K562 (cell line): ENCODE results near the gene RCE1. TPM values are rescaled to one million over a fixed set of nuclear protein-coding genes. Genes with fewer than 3 reads are reported as not detected.

ENCODE experiments used
- ATF7 ChIP-seq: fragments of 450-650 bp; IDR thresholded peaks from 2 replicates; pipeline ENCODE4 v1.7.1; 2014; ENCODE audit warnings: mild to moderate bottlenecking, moderate library complexity
- CBX3 ChIP-seq, 2 experiments: IDR thresholded peaks; 1 replicate in 1 of 2; 2 replicates in 1 of 2; pipeline ENCODE4 v1.6.1; 2012; ENCODE audit warnings: inconsistent platforms in 2 of 2, low read length in 2 of 2, borderline replicate concordance in 1 of 2, control low read depth in 1 of 2
- EGR1 ChIP-seq: fragments of 450-650 bp; conservative IDR thresholded peaks from 2 replicates; pipeline ENCODE4 v1.6.1; 2017; ENCODE audit warnings: mild to moderate bottlenecking
- ELF2 ChIP-seq: fragments of 250-450 bp; sonication (Bioruptor Pico); IDR thresholded peaks from 2 replicates; pipeline ENCODE4 v1.5.0; 2021; ENCODE audit warnings: mild to moderate bottlenecking
- KDM4B ChIP-seq, 2 experiments: fragments of 450-650 bp in 1 of 2; sonication (generic) in 1 of 2; IDR thresholded peaks; 2 replicates each; pipeline ENCODE4 v1.6.1; 2016 to 2017; ENCODE audit warnings: borderline replicate concordance in 2 of 2, antibody characterized with exemption in 1 of 2, low read depth in 1 of 2, mild to moderate bottlenecking in 1 of 2
- NONO ChIP-seq, 2 experiments: fragments of 200-400 bp in 1 of 2; fragments of 450-650 bp in 1 of 2; formaldehyde crosslinking in 1 of 2; IDR thresholded peaks; 2 replicates each; pipeline ENCODE4 v1.6.1; 2017; ENCODE audit warnings: low read depth in 2 of 2, mild to moderate bottlenecking in 2 of 2, moderate library complexity in 2 of 2, low read length in 1 of 2
- POLR2H ChIP-seq: IDR thresholded peaks from 2 replicates; pipeline ENCODE4 v1.6.1; 2016; ENCODE audit warnings: missing genetic modification characterization, low read depth, mild to moderate bottlenecking, control low read depth, missing compliant biosample characterization, moderate library complexity
- RBFOX2 ChIP-seq: fragments of 200-400 bp; formaldehyde crosslinking; IDR thresholded peaks from 2 replicates; pipeline ENCODE4 v1.6.1; 2017; ENCODE audit warnings: low read depth, mild to moderate bottlenecking, low read length, moderate library complexity
- SMAD4 ChIP-seq: fragments of 250-450 bp; sonication (Bioruptor Pico); conservative IDR thresholded peaks from 2 replicates; pipeline ENCODE4 v1.8.0; 2021; ENCODE audit warnings: inconsistent platforms, mild to moderate bottlenecking, moderate library complexity
- TCF15 ChIP-seq: fragments of 250-450 bp; sonication (Bioruptor Pico); IDR thresholded peaks from 2 replicates; pipeline ENCODE4 v1.8.0; 2022; ENCODE audit warnings: moderate library complexity, mild to moderate bottlenecking, inconsistent platforms
- XRCC5 ChIP-seq: fragments of 200-400 bp; formaldehyde crosslinking; IDR thresholded peaks from 2 replicates; pipeline ENCODE4 v1.6.1; 2017; ENCODE audit warnings: low read depth, mild to moderate bottlenecking, low read length
- ZBED1 ChIP-seq: IDR thresholded peaks from 2 replicates; pipeline ENCODE4 v1.6.1; 2014
- polyA plus RNA-seq, 8 experiments: library from polyadenylated mRNA; depleted of rRNA in 4 of 8; stranded (reverse) in 5 of 8; unstranded in 3 of 8; fragments of >200 nt; fragmentation: Nextera tagmentation in 2 of 8; fragmentation: Illumina TruSeq in 1 of 8; extraction: Ambion mirVana in 2 of 8; extraction: Trizol in 1 of 8; gene quantifications; 2 replicates each; pipeline versions ENCODE4 v1.2.1 to v1.2.3, GENCODE V29; 2011 to 2014; ENCODE audit warnings: inconsistent platforms in 1 of 8, missing spikeins in 1 of 8
- total RNA-seq, 7 experiments: library from RNA; depleted of rRNA in 6 of 7; stranded (reverse); fragments of >200 nt in 6 of 7; fragmentation: Illumina TruSeq in 2 of 7; extraction: Trizol in 2 of 7; gene quantifications; 2 replicates each; pipeline versions ENCODE4 v1.2.1 to v1.2.3, GENCODE V29; 2011 to 2021; ENCODE audit warnings: low replicate concordance in 1 of 7
- TF ChIP-seq, protein P1 (sequence below), 2 experiments: fragments of 450-650 bp; formaldehyde crosslinking in 1 of 2; IDR thresholded peaks; 2 replicates each; pipeline versions ENCODE4 v1.4.0 to v1.6.1; 2014 to 2020; ENCODE audit warnings: mild to moderate bottlenecking in 2 of 2, borderline replicate concordance in 1 of 2, low read depth in 1 of 2
- TF ChIP-seq, protein P2 (sequence below): sonication (generic); formaldehyde crosslinking; IDR thresholded peaks from 2 replicates; pipeline ENCODE4 v1.9.0; 2022; ENCODE audit warnings: mild to moderate bottlenecking, missing genetic modification reagents
- TF ChIP-seq, protein P3 (sequence below): IDR thresholded peaks from 2 replicates; pipeline ENCODE4 v1.6.1; 2011; ENCODE audit warnings: borderline replicate concordance, low read depth, mild to moderate bottlenecking, moderate library complexity, low read length; ENCODE audit not compliant: insufficient read depth, poor library complexity, severe bottlenecking

The RCE1 gene
- total and polyA plus RNA-seq, 9 of the 15 experiments (the other 6 are each of a cell fraction or from before 2014, with no cell fraction given), result 0.75 to 41.5 (median 15.1) TPM

DNA sequence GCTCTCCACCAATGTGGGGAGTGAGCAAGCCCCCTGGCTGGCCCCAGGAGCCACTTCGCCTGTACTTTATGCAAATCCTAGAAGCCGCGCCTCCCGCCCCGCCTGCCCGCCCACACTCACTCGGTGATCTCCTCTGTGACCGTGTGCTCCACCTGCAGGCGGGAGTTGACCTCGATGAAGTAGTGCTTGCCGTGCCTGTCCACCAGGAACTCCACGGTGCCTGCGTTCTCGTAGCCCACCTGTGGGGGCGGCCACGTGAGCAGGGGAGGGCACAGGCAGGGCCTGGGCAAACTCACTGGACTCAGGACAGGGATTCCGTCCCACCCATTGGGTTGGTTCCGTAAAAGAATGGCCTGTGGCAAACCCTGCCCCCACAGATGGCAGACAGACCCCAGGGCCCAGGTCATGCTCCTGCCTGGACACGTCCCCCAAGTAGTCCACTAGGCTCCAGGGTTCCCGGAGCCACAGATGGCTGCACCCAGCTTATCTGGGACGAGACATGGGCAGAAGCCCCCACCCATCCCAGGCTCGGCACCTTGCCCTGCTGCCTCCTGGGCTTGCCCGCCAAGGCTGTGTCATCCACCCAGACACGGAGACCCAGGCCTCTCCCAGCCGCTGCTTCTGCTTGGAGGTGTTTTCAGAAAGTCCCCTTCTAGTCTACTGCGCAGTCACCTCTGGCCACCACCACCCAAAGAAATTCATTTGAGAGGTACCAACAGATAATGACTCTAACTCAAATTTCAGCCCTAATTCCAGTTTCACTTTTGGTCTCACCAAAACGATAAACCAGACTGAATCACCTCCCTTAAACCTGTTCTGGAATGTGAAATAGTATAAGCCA, 25.7 kb downstream of the RCE1 start (continued):
- TF ChIP-seq, protein P1, sequence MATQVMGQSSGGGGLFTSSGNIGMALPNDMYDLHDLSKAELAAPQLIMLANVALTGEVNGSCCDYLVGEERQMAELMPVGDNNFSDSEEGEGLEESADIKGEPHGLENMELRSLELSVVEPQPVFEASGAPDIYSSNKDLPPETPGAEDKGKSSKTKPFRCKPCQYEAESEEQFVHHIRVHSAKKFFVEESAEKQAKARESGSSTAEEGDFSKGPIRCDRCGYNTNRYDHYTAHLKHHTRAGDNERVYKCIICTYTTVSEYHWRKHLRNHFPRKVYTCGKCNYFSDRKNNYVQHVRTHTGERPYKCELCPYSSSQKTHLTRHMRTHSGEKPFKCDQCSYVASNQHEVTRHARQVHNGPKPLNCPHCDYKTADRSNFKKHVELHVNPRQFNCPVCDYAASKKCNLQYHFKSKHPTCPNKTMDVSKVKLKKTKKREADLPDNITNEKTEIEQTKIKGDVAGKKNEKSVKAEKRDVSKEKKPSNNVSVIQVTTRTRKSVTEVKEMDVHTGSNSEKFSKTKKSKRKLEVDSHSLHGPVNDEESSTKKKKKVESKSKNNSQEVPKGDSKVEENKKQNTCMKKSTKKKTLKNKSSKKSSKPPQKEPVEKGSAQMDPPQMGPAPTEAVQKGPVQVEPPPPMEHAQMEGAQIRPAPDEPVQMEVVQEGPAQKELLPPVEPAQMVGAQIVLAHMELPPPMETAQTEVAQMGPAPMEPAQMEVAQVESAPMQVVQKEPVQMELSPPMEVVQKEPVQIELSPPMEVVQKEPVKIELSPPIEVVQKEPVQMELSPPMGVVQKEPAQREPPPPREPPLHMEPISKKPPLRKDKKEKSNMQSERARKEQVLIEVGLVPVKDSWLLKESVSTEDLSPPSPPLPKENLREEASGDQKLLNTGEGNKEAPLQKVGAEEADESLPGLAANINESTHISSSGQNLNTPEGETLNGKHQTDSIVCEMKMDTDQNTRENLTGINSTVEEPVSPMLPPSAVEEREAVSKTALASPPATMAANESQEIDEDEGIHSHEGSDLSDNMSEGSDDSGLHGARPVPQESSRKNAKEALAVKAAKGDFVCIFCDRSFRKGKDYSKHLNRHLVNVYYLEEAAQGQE (IDR thresholded peaks at IDR 0.05; ENCODE audit: borderline replicate concordance), result peak; percentile 39; the same call in 1 of the 2 replicates
- TF ChIP-seq, protein P1 (CRISPR knock-in tag; IDR thresholded peaks at IDR 0.05; ENCODE audit: low read depth), result no peak
- TF ChIP-seq RBFOX2 (peak; percentile 47), ELF2 (0 out of 2 replicates have a peak, but pooled peaks have one; percentile 38), XRCC5 (peak; percentile 76; the same call in 1 of the 2 replicates), EGR1 (peak; percentile 92), POLR2H (tag) (no peak), KDM4B (IDR thresholded peaks at IDR 0.05; ENCODE audit: borderline replicate concordance in 2 of 2, low read depth in 1 of 2) (0 out of 4 replicates have a peak, but pooled peaks of 1 of the 2 experiments have one; percentile 38), NONO (IDR thresholded peaks at IDR 0.05; ENCODE audit: low read depth in 2 of 2, low read length in 1 of 2) (no peak), ATF7 (peak; percentile 33; the same call in 1 of the 2 replicates), SMAD4 (CRISPR knock-in tag) (0 out of 2 replicates have a peak, but pooled peaks have one; percentile 29), CBX3 (IDR thresholded peaks at IDR 0.05; ENCODE audit: borderline replicate concordance in 1 of 2, low read length in 2 of 2) (peak in 1 of 2 experiments; percentile 69; a peak in 1 of 3 replicates), ZBED1 (no peak), TCF15 (CRISPR knock-in tag) (no peak)
- TF ChIP-seq, protein P2, sequence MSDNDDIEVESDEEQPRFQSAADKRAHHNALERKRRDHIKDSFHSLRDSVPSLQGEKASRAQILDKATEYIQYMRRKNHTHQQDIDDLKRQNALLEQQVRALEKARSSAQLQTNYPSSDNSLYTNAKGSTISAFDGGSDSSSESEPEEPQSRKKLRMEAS (CRISPR knock-in tag), result peak; percentile 84
- TF ChIP-seq, protein P3, sequence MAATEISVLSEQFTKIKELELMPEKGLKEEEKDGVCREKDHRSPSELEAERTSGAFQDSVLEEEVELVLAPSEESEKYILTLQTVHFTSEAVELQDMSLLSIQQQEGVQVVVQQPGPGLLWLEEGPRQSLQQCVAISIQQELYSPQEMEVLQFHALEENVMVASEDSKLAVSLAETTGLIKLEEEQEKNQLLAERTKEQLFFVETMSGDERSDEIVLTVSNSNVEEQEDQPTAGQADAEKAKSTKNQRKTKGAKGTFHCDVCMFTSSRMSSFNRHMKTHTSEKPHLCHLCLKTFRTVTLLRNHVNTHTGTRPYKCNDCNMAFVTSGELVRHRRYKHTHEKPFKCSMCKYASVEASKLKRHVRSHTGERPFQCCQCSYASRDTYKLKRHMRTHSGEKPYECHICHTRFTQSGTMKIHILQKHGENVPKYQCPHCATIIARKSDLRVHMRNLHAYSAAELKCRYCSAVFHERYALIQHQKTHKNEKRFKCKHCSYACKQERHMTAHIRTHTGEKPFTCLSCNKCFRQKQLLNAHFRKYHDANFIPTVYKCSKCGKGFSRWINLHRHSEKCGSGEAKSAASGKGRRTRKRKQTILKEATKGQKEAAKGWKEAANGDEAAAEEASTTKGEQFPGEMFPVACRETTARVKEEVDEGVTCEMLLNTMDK, result peak; percentile 63
